HG03066 (cell line): ENCODE data around the gene ITLN1.
"Not testable (repeated sequence)": the region's sequence is repeated elsewhere in the genome, so short reads cannot be mapped to it uniquely, and the experiment has no call there.

Source experiments
- ATAC-seq: cut with Tn5 transposase; IDR thresholded peaks from one replicate; pipeline ENCODE4 v1.9.1; 2021; ENCODE audit warnings: low read depth; ENCODE audit not compliant: unreplicated experiment

ITLN1 gene

GRCh38 chr1:160885042-160885441, at the start of gene ITLN1:
TSS of gene ITLN1 (minus strand) at chr1:160885180. CDS start at chr1:160884877, 303 bp downstream.
- ATAC-seq, result no peak

DNA sequence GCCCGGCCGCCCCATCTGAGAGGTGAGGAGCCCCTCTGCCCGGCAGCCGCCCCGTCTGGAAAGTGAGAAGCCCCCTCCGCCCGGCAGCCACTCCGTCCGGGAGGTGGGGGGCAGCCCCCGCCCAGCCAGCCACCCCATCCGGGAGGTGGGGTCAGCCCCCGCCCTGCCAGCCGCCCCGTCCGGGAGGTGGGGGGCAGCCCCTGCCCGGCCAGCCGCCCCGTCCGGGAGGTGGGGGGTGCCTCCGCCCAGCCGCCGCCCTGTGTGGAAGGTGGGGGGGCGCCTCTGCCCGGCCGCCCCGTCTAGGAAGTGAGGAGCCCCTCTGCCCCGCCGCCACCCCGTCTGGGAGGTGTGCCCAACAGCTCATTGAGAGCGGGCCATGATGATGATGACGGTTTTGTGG, 48.3 kb upstream of the ITLN1 start:
- ATAC-seq, result not testable (repeated sequence)

GRCh38 chr1:160925652-160926244, 40.8 kb upstream of the ITLN1 start:
- ATAC-seq, result no peak

- ATAC-seq, result no peak
These were observed 40.0 kb upstream of the ITLN1 start for GRCh38 chr1:160924791-160925651.

GRCh38 chr1:160916666-160917065, 31.7 kb upstream of the ITLN1 start:
- ATAC-seq, result no peak

DNA sequence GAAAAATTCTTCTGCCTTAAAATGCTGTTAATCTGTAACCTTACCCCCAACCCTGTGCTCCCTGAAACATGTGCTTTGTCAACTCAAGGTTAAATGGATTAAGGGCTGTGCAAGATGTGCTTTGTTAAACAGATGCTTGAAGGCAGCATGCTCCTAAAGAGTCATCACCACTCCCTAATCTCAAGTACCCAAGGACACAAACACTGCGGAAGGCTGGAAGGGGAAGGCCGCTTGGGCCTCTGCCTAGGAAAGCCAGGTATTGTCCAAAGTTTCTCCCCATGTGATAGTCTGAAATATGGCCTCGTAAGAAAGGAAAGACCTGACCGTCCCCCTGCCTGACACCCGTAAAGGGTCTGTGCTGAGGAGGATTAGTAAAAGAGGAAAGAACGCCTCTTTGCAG, 28.2 kb upstream of the ITLN1 start:
- ATAC-seq, result not testable (repeated sequence)

DNA sequence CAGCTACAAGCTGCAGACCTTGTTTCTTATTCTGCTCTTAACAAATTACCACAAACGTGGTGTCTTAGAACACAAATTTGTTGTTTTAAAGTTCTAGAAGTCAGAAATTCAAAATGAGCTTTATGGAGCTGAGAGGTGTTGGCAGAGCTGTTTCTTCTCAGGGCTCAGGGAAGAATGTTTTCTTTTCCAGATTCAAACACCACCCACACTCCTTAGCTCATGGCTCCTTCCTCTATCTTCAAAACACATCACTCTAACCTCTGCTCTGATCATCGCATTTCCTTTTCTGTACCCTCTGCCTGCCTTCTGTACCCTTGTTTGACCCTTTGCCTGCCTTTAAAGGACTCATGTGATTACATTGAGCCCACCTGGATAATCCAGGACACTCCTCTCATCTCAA, 26.9 kb upstream of the ITLN1 start:
- no peak for ATAC-seq

DNA sequence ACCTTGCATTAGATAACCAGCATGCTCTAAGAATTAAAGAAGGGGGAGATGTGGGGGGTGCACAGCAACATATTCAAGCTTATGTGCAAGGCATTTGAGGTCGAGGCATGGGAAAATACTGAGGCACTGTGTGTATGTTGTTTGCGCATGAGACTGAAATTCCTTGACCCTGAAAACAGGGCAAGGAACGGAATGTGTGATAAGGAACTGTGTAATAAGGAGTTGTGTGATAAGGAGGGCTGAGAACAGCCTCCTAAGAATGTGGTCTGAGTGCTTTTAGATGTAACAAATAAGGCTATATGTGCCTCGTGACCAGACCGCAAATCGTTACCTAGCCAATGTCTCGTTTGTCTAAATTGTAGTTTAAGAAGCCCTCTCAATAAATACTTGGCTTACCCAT, 26.5 kb upstream of the ITLN1 start:
- no peak for ATAC-seq

DNA sequence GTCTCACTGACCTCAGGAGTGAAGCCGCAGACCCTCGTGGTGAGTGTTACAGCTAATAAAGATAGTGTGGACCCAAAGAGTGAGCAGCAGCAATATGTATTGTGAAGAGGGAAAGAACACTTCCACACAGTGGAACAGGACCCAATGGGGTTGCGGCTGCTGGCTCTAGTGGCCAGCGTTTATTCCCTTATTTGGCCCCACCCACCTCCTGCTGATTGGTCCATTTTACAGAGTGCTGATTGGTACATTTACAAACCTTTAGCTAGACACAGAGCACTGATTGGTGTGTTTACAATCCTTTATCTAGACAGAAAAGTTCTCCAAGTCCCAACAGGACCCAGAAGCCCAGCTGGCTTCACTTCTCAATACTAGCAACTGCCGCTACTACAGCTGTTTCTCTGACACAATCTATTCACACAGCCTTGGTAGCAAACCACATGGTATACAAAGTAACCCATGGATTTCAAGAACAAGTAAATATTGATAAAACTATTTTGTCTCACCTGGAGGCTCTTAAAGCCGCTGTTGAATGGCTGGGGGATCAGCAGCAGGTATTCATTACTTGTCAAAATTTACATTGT, 25.3 kb upstream of the ITLN1 start:
- no peak for ATAC-seq

DNA sequence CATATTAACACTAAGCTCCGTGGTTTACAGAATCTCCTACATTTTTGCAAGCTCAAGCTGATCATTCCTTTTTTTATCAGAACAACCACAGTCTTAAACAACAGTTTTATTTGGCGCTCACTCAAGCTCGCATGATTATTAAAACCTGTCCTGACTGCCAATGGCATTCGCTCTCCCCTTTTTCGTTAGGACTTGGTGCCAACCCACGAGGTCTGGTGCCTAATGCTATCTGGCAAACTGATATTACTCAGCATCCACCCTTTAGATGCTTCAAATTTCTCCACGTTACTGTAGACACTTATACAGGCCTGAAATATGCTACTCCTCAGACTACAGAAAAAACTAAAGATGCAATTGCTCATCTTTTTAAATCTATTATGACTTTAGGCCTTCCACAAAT, 23.0 kb upstream of the ITLN1 start:
- ATAC-seq, result no peak

DNA sequence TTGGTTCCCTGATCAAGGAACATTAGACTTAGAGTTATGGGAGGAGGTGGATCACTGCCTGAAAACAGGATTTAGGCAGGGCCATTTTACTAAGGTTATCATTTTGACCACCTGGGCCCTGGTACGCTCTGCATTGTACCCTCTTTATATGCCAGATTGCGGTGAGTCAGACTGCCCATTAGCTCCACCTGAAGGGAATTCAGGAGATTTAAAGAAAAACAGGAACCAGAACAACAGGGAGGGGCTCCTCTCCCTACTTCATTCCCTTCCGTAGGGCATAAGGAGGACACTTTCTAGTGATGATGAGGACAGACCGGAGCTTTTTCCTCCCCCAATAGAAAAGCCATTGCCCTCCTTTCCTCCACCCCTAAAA, 20.6 kb upstream of the ITLN1 start:
- ATAC-seq, result no peak

GRCh38 chr1:160904783-160905616, 20.0 kb upstream of the ITLN1 start:
- ATAC-seq, result no peak

- not testable (repeated sequence) for ATAC-seq
These were observed 17.3 kb upstream of the ITLN1 start for GRCh38 chr1:160902251-160902650.

GRCh38 chr1:160901768-160902167, 16.8 kb upstream of the ITLN1 start:
- ATAC-seq, result no peak

DNA sequence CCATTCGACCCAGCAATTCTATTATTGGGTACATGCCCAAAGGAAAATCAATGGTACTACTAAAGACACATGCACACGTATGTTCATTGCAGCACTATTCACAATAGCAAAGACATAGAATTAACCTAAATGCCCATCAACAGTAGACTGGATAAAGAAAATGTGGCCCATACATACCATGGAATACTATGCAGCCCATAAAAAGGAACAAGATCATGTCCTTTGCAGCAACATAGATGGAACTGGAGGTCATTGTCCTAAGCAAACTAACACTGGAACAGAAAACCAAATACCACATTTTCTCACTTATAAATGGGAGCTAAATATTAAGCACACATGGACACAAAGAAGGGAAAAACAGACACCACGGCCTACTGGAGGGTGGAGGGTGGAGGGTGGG, 15.7 kb upstream of the ITLN1 start:
- ATAC-seq, result not testable (repeated sequence)

DNA sequence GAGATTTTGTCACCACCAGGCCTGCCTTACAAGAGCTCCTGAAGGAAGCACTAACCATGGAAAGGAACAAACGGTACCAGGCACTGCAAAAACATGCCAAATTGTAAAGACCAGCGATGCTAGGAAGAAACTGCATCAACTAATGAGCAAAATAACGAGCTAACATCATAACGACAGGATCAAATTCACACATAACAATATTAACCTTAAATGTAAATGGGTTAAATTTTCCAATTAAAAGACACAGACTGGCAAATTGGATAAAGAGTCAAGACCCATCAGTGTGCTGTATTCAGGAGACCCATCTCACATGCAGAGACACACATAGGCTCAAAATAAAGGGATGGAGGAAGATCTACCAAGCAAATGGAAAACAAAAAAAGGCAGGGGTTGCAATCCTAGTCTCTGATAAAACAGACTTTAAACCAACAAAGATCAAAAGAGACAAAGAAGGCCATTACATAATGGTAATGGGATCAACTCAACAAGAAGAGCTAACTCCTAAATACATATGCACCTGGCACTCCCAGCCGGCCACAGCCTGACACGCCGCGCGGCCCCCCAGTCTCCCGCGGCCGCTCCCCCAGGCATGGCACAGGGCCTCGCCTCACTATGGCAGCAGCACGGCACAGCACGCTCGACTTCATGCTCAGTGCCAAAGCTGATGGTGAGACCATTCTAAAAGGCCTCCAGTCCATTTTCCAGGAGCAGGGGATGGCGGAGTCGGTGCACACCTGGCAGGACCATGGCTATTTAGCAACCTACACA, 9.6 kb upstream of the ITLN1 start:
- ATAC-seq, result not testable (repeated sequence)

GRCh38 chr1:160891474-160891873, 6.5 kb upstream of the ITLN1 start:
- no peak for ATAC-seq

DNA sequence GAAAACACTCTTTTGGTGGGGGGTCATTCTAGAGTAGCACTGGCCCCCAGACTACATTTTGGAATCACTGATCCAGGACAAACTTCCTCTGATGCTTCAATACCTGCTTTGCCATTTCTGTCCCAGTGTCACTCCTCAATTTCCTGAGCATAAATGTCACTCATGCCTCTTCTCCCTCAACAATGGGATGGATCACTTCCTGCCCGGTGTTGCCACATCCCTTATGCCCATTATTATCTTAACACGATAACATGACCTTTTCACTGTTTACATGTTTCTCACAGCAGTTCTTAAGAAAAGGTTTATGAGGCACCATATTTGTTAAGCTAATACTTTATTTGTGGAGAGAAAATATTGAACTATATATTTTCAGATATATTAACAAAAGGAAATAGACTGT, 3.9 kb upstream of the ITLN1 start:
- no peak for ATAC-seq

DNA sequence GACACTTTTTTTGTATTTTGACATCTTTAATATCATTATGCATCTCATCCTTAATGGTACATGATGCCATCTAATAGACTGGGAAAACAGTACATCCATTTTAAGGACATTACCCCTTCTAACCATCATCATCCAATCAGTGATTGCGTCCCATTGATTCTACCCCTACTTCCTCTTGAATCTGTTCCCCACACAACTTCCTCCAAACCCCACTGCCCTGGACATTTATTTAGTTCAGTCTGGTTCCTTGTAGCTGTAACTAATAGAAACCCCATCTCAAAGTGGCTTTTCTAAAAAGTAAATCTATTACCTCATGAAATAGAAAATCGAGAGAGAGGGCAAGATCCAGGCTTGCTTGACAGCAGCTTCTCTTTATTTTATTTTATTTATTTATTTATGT, 2.1 kb upstream of the ITLN1 start:
- ATAC-seq, result no peak

- no peak for ATAC-seq
These were observed 401 bp downstream of the ITLN1 start for GRCh38 chr1:160884579-160884978.
